Transverse colon (tissue), 4 donors: Measurements from ENCODE around the gene CNOT3.

Experiments used
- CTCF ChIP-seq, 5 experiments: fragments of 200-600 bp in 3 of 5; fragments of 450-650 bp in 2 of 5; sonication (generic) in 3 of 5; IDR thresholded peaks; 1 replicate in 2 of 5; 2 replicates in 3 of 5; pipeline ENCODE4 v1.5.1; 2016 to 2017; ENCODE audit warnings: antibody characterized with exemption in 5 of 5, inconsistent platforms in 3 of 5, mild to moderate bottlenecking in 2 of 5, moderate library complexity in 1 of 5
- EP300 ChIP-seq: sonication (generic); formaldehyde crosslinking; IDR thresholded peaks from one replicate; pipeline ENCODE4 v1.6.1; 2017; ENCODE audit warnings: antibody characterized with exemption, low read depth
- POLR2A ChIP-seq: fragments of 450-650 bp; IDR thresholded peaks from one replicate; pipeline ENCODE4 v1.6.1; 2016; ENCODE audit warnings: antibody characterized with exemption, mild to moderate bottlenecking, moderate library complexity
- POLR2AphosphoS5 ChIP-seq, 3 donors: sonication (generic); formaldehyde crosslinking; IDR thresholded peaks; one replicate each; pipeline ENCODE4 v1.6.1; 2016; ENCODE audit warnings: antibody characterized with exemption in 3 of 3

- no peak for TF ChIP-seq POLR2A
- TF ChIP-seq CTCF (IDR thresholded peaks at IDR 0.05): no peak
- TF ChIP-seq EP300: no peak
- no peak for TF ChIP-seq POLR2AphosphoS5 (IDR thresholded peaks at IDR 0.05)
Observed at GRCh38 chr19:54199401-54199800, 61.8 kb downstream of the CNOT3 start.
